ENCODE measurements around the gene APBA1.
"Not testable (repeated sequence)": the region's sequence is repeated elsewhere in the genome, so short reads cannot be mapped to it uniquely, and the experiment has no call there.

Gene APBA1

DNA sequence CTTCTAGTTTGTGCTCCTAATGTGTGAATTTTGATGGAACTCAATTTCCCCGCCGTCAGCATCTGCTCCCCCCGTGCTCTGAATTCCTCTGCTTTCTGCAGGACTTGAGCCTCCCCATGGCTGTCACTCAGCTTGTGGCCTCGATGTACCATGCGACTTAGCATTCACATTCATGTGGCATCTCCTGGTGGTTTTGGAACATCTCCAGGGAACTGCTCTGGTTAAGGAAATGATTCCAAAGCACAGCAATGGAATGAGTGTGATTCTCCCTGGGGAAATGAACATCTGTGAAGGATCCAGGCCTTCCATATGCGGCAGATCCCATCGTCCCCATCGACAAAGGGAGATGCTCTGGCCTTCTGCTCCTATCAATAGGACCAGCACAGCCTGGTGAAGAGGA is 228.2 kb downstream of the APBA1 start:
- peak; percentile 78 to 84 for DNase-seq (ENCODE audit: low read depth in 2 of 2)

DNA sequence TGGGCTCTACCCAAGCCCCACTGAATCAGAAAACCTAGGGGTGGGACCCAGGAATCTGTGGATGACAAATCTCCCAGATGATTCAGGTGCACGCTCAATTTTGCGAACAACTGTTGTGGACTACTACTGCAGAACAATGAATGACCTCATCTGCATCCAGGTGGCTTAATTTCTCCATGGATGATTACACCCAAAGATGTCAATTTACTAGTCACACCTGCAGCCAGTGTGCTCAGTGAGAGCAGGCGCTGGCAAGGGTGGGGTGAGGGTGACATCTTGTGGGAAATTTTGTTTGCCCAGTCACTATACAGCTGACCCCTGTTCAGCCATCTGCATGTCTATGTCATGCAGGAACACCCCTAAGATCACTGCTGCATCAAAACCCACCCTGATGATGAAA is 229.0 kb downstream of the APBA1 start:
- DNase-seq (ENCODE audit: low read depth in 2 of 2): no peak

GRCh38 chr9:69442486-69442885 is 229.7 kb downstream of the APBA1 start:
- DNase-seq (ENCODE audit: low read depth in 2 of 2): no peak

- not testable (repeated sequence) for DNase-seq (ENCODE audit: low read depth in 2 of 2)
These were observed 231.8 kb downstream of the APBA1 start for GRCh38 chr9:69440254-69440955.

GRCh38 chr9:69439654-69440053 is 232.5 kb downstream of the APBA1 start:
- DNase-seq (ENCODE audit: low read depth in 2 of 2): not testable (repeated sequence)

- no peak for DNase-seq (ENCODE audit: low read depth in 2 of 2)
These were observed 238.2 kb downstream of the APBA1 start for GRCh38 chr9:69433968-69434367.

DNA sequence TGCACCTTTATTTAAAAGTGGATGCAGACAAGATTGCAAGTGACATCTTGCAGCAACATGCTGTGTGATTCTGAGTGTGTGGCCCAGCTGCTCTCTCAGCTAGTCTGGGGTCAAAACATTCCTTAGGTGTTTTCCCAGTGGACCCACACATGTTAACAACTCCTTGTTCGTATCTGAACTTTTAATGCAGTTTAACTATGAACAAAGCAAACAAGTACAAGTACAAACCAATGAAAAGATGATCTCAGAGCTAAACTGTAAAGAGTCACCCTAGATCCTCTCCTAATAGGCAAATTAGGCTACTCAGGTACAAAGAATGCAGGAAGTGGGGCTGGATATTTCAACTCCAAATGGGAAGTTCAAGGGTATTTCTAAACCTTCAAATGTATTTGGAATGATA is 238.8 kb downstream of the APBA1 start:
- peak in 1 of 2 experiments; percentile 11 for DNase-seq (ENCODE audit: low read depth in 2 of 2)

DNA sequence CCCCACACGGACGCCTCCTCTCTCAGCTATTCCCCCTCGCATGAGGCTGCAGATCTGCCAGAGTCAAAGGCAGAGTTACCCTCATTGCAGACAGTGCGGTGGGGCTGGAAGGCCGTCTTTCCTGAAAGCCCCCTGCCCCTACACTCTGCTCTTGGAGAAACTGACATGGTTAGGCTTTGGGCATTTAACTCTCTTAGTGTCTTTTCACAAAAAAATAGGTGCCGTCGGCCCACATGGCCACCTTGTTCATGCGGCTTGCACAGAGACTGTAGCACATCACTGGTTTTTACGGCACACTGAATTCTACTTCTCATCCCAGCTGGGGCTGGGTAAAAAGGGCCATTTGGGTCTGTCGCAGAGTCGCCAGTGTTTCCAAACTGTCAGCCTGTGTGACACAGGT is 239.5 kb downstream of the APBA1 start:
- DNase-seq (ENCODE audit: low read depth in 2 of 2): no peak

DNA sequence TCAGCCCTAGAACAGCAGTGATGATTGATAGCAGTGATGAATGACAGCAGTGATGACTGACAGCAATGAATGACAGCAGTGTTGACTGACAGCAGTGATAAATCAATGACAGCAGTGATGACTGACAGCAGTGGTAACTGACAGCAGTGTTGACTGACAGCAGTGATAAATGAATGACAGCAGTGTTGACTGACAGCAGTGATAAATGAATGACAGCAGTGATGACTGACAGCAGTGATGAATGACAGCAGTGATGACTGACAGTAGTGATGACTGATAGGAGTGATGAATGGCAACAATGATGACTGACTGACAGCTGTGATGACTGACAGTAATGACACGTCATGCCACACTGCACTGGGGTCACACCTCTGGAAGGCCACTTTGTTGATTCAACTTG is 240.4 kb downstream of the APBA1 start:
- no peak for DNase-seq (ENCODE audit: low read depth in 2 of 2)

DNA sequence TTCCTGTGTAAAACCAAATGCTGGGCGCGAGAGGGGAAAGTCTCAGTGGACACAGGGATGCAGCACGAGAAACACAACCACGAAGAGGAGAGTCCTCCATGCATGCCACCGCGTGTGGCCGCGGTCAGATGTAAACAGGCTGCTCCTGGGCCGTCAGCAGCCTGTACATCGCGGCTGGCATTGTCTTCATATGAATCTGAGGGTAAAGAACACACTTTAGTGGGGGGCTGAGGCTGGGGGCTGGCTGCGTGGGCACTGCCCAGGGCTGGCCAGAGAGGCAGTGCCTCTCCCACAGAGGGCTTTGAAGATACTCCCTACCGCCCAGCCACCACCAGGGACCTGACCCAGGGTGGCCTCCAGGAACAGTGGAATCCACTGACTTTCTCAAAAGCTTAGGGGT is 241.0 kb downstream of the APBA1 start:
- DNase-seq (ENCODE audit: low read depth in 2 of 2): no peak

- DNase-seq (ENCODE audit: low read depth in 2 of 2): no peak
These were observed 242.0 kb downstream of the APBA1 start for GRCh38 chr9:69430206-69430605.

GRCh38 chr9:69429281-69429680 is 242.9 kb downstream of the APBA1 start:
- DNase-seq (ENCODE audit: low read depth in 2 of 2): no peak

DNA sequence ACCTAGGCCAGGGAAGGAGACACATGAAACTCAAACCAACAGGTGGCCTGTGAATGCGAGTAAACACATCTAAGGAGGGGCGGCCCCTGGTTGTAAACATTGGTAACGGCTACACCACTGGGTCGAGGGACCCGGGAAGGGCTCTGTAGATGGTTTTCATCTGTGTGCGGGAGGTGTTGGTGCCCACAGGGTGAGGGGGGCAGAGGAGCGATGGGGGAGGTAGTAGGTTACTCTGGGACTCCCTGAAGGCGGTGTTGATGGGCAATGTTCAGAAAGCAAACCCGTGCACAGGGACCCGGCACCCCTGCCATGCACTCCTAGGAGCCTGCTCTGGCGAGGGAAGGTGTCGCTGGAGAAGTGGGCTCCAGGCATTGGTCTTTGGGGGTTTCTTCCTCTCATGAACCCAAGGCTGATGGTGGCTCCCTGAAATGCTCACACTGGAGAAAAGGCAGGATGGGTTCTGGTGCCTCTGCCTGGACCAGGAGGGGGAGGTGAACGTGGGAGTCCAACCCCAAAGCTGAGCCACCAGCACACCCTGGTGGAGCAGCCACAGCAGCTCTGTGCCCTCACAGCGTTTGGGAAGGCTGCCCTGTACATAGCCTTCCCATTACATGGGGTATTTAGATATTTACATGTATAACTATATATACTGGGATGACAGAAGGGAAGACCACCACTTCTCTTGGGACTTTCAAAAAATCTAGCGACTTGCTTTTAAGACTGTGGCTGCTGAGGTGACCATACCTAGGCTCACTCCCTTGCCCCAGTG is 244.0 kb downstream of the APBA1 start:
- no peak for DNase-seq (ENCODE audit: low read depth in 2 of 2)

DNA sequence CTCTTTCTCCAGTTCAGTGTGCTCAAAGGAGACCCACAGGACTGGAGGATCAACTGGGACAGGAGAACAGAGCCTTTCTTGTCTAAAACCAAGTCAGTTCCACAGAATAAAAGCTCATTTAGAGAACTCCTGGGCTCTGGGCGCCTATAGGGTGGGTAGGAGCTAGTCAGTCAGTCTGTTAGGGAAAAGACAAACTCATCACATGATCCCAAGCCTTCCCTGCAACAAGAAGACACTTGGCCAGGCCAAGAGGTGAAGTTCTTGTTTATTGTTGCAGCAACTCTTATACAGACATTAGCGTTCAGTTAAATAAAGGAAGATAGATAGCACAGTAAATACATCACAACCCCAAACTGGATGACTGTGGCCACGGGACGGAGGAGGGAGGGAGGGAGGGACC is 244.9 kb downstream of the APBA1 start:
- DNase-seq (ENCODE audit: low read depth in 2 of 2): no peak

- no peak for DNase-seq (ENCODE audit: low read depth in 2 of 2)
These were observed 246.9 kb downstream of the APBA1 start for GRCh38 chr9:69425136-69425801.

- peak; percentile 35 to 44 for DNase-seq (ENCODE audit: low read depth in 2 of 2)
These were observed 250.0 kb downstream of the APBA1 start for GRCh38 chr9:69421908-69422801.

- DNase-seq (ENCODE audit: low read depth in 2 of 2): no peak
These were observed 251.4 kb downstream of the APBA1 start for GRCh38 chr9:69420611-69421270.

DNA sequence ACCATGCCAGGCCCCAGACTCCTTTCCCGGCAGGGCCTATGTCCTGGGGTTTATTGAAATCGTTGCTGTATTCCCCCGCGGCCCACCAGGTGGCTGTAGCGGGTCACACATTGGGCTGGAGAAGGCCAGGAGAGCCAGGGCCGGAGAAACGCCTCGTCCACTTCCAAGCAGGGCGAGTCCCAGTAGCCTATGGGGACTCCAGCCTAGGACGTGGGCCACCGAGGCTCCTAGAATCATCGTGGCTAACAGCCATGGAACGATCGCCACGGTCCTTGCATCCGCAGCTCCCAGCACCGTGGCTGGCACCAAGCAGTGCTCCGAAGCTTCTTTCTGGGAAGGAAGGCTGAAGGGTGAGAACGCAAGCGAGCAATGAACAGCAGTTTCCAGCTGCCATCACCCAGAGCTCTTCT is 259.4 kb downstream of the APBA1 start:
- DNase-seq (ENCODE audit: low read depth in 2 of 2): peak; percentile 14 to 19

- DNase-seq (ENCODE audit: low read depth in 2 of 2): no peak
These were observed 260.0 kb downstream of the APBA1 start for GRCh38 chr9:69411931-69412740.

- DNase-seq (ENCODE audit: low read depth in 2 of 2): no peak
These were observed 260.9 kb downstream of the APBA1 start for GRCh38 chr9:69411246-69411645.
